Prostate gland (tissue), 2 donors: ENCODE results near the gene CDX1.

Experiments
- CTCF ChIP-seq, 4 experiments: fragments of 200-600 bp in 2 of 4; fragments of 450-650 bp in 2 of 4; sonication (generic) in 2 of 4; IDR thresholded peaks; 1 replicate in 3 of 4; 2 replicates in 1 of 4; pipeline ENCODE4 v1.5.1; 2016 to 2019; ENCODE audit warnings: antibody characterized with exemption in 4 of 4, mild to moderate bottlenecking in 2 of 4, moderate library complexity in 2 of 4
- POLR2A ChIP-seq: fragments of 450-650 bp; IDR thresholded peaks from one replicate; pipeline ENCODE4 v1.6.1; 2016; ENCODE audit warnings: antibody characterized with exemption, mild to moderate bottlenecking
- POLR2AphosphoS5 ChIP-seq: sonication (generic); formaldehyde crosslinking; IDR thresholded peaks from one replicate; pipeline ENCODE4 v1.6.1; 2017; ENCODE audit warnings: antibody characterized with exemption

GRCh38 chr5:150161242-150162141, 5.1 kb upstream of the CDX1 start:
- TF ChIP-seq POLR2A (no peak), CTCF (IDR thresholded peaks at IDR 0.05) (peak; percentile 55 to 91 (median 88)), POLR2AphosphoS5 (no peak)
